Activated naive CD4-positive, alpha-beta T cell treated with anti-CD3 and anti-CD28 coated beads, Interleukin-2, amount 50 U/mL, for 72 hours (primary cell): ENCODE data around the gene ASPG. TPM values are rescaled to one million over a fixed set of nuclear protein-coding genes. Genes with fewer than 3 reads are reported as not detected.

Experiments used
- ATAC-seq, 2 donors: fragments of 150-1000 bp; cut with Tn5 transposase; 2 replicates each; pipeline ENCODE4 v1.10.0; 2021; ENCODE audit warnings: mild to moderate bottlenecking in 2 of 2, moderate library complexity in 2 of 2
- DNase-seq, 2 donors: peaks; one replicate each; pipeline ENCODE4 v3.0.0; 2021 to 2022; ENCODE audit warnings: low spot score in 2 of 2
- H3K27ac Mint-ChIP-seq, 2 donors: one replicate each; pipeline ENCODE4 v1.8.0; 2022; ENCODE audit warnings: mild to moderate bottlenecking in 2 of 2, mixed read lengths in 2 of 2
- H3K36me3 Mint-ChIP-seq, 2 donors: one replicate each; pipeline ENCODE4 v1.8.0; 2022; ENCODE audit warnings: mixed read lengths in 2 of 2
- H3K9me3 Mint-ChIP-seq, 2 donors: one replicate each; pipeline ENCODE4 v1.8.0; 2022; ENCODE audit warnings: mixed read lengths in 2 of 2
- total RNA-seq, 2 donors: library from RNA; stranded (reverse); gene quantifications; one replicate each; pipeline ENCODE4 v1.2.3, GENCODE V29; 2022

ASPG gene
- total RNA-seq, 2 donors from 2014 or later, result not detected

GRCh38 chr14:104135121-104135903 is 49.8 kb downstream of the ASPG start:
- no peaks in the 10 kb centered on the region for H3K9me3 Mint-ChIP-seq
- ATAC-seq (no peak), DNase-seq (no peak)
- H3K36me3 Mint-ChIP-seq, result peaks cover 0 to 1% of the 10 kb centered on the region in 2 donors
- H3K27ac Mint-ChIP-seq, result no peak overlapping the region

- no peak overlapping the region for H3K27ac Mint-ChIP-seq
- H3K36me3 Mint-ChIP-seq, result no peaks in the 10 kb centered on the region
- no peaks in the 10 kb centered on the region for H3K9me3 Mint-ChIP-seq
- no peak for DNase-seq
- ATAC-seq, result no peak
These were observed 50.5 kb downstream of the ASPG start for GRCh38 chr14:104135904-104136471.

- DNase-seq (no peak), ATAC-seq (no peak)
- H3K36me3 Mint-ChIP-seq, result no peaks in the 10 kb centered on the region
- no peak overlapping the region for H3K27ac Mint-ChIP-seq
- H3K9me3 Mint-ChIP-seq, result no peaks in the 10 kb centered on the region
These were observed 51.2 kb downstream of the ASPG start for GRCh38 chr14:104136472-104137296.

GRCh38 chr14:104137297-104138097 is 52.0 kb downstream of the ASPG start:
- ATAC-seq (peak; percentile 84 to 90), DNase-seq (peak; percentile 70 to 88)
- Mint-ChIP-seq H3K36me3 (no peaks in the 10 kb centered on the region), H3K9me3 (no peaks in the 10 kb centered on the region), H3K27ac (no peak overlapping the region)

- DNase-seq, result no peak
- peak in 1 of 2 donors; percentile 65 for ATAC-seq
- Mint-ChIP-seq H3K36me3 (no peaks in the 10 kb centered on the region), H3K9me3 (no peaks in the 10 kb centered on the region), H3K27ac (no peak within 1 kb of the TSS)
These were observed 52.7 kb downstream of the ASPG start, which contains the start of gene KIF26A for GRCh38 chr14:104138098-104138717. Gene KIF26A (plus strand): TSS chr14:104138587. CDS start chr14:104138723, 136 bp downstream.

GRCh38 chr14:104138718-104139459 is 53.4 kb downstream of the ASPG start:
- Mint-ChIP-seq H3K36me3 (no peaks in the 10 kb centered on the region), H3K27ac (no peak overlapping the region), H3K9me3 (no peaks in the 10 kb centered on the region)
- DNase-seq (no peak), ATAC-seq (peak in 1 of 2 donors; percentile 10)

- Mint-ChIP-seq H3K27ac (no peak overlapping the region), H3K9me3 (no peaks in the 10 kb centered on the region), H3K36me3 (no peaks in the 10 kb centered on the region)
- DNase-seq, result no peak
- no peak for ATAC-seq
These were observed 54.1 kb downstream of the ASPG start for GRCh38 chr14:104139460-104140212.

- H3K36me3 Mint-ChIP-seq, result no peaks in the 10 kb centered on the region
- DNase-seq (no peak), ATAC-seq (no peak)
- H3K27ac Mint-ChIP-seq, result no peak overlapping the region
- no peaks in the 10 kb centered on the region for H3K9me3 Mint-ChIP-seq
These were observed 54.6 kb downstream of the ASPG start for GRCh38 chr14:104140213-104140462.

- H3K9me3 Mint-ChIP-seq, result no peaks in the 10 kb centered on the region
- no peaks in the 10 kb centered on the region for H3K36me3 Mint-ChIP-seq
- ATAC-seq, result no peak
- no peak overlapping the region for H3K27ac Mint-ChIP-seq
- no peak for DNase-seq
These were observed 55.2 kb downstream of the ASPG start for GRCh38 chr14:104140463-104141331.

- Mint-ChIP-seq H3K36me3 (no peaks in the 10 kb centered on the region), H3K9me3 (no peaks in the 10 kb centered on the region), H3K27ac (no peak overlapping the region)
- ATAC-seq, result no peak
- no peak for DNase-seq
These were observed 56.2 kb downstream of the ASPG start for GRCh38 chr14:104141621-104142091.

GRCh38 chr14:104142136-104142945 is 56.8 kb downstream of the ASPG start:
- DNase-seq (no peak), ATAC-seq (no peak)
- Mint-ChIP-seq H3K9me3 (no peaks in the 10 kb centered on the region), H3K27ac (no peak overlapping the region), H3K36me3 (no peaks in the 10 kb centered on the region)

- Mint-ChIP-seq H3K9me3 (no peaks in the 10 kb centered on the region), H3K27ac (no peak overlapping the region), H3K36me3 (no peaks in the 10 kb centered on the region)
- no peak for ATAC-seq
- DNase-seq, result no peak
These were observed 57.5 kb downstream of the ASPG start for GRCh38 chr14:104142946-104143470.
